Activated CD4-positive, alpha-beta T cell treated with anti-CD3 and anti-CD28 coated beads, Interleukin-2, Interleukin-6, amounts not matched to agents 100 ng/mL and 50 ng/mL, durations not matched to agents 16 hours and 8 hours (primary cell): ENCODE data around the gene TRPM2.

Source experiments
- DNase-seq: peaks from one replicate; pipeline ENCODE4 v3.0.0-alpha.2; 2020

Gene TRPM2

DNA sequence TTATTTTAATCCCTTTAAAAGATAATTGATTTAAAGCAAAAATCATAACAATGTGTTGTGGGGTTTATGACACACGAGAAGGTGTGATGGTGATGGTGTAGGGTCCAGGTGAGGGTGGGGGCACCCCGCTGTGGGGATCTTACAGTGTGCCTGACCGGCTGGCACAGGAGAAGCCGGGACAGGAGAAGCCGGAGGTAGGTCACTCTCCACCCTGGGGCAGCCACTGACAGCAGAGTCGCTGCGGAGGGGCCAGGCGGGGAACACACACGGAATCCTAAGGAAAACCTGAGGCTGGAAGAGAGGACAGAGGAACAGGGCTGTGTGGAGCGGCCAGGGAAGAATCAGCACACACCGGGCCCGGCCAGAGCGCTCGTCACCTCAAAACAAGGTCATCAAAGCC, 97.6 kb downstream of the TRPM2 start:
- no peak for DNase-seq

DNA sequence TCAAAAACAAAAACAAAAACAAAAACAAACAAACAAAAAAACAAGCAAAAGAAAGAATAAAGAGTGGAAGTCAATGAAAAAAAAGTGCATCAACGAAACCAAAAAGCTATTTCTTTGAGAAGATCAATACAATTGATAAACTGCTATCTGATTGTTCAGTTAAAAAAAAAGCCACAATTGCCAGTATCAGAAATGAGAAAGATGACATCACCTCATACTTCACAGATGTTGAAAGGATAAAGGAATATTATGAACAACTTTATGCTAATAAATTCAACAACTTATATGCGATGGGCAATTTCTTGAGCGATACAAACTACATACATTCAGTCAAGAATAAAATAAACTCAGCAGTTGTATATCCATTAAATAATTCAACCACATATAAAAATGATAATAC, 99.7 kb downstream of the TRPM2 start:
- no peak for DNase-seq

DNA sequence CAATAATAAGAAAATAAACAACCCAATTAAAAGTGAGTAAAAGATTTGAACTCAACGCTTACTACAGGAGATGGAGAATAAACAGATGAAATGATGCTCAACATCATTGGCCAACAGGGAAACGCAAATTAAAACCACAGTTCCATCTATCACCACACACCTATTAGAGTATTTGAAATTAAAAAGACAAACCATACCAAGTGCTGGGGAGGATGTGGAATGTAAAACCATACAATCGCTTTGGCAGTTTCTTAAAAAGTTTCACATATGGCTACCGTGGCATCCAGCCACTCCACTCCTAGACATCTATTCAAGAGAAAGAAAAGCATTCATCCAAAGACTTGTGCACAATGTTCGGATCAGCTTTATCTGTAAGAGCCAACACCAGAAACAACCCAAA, 100.6 kb downstream of the TRPM2 start:
- DNase-seq = no peak

DNA sequence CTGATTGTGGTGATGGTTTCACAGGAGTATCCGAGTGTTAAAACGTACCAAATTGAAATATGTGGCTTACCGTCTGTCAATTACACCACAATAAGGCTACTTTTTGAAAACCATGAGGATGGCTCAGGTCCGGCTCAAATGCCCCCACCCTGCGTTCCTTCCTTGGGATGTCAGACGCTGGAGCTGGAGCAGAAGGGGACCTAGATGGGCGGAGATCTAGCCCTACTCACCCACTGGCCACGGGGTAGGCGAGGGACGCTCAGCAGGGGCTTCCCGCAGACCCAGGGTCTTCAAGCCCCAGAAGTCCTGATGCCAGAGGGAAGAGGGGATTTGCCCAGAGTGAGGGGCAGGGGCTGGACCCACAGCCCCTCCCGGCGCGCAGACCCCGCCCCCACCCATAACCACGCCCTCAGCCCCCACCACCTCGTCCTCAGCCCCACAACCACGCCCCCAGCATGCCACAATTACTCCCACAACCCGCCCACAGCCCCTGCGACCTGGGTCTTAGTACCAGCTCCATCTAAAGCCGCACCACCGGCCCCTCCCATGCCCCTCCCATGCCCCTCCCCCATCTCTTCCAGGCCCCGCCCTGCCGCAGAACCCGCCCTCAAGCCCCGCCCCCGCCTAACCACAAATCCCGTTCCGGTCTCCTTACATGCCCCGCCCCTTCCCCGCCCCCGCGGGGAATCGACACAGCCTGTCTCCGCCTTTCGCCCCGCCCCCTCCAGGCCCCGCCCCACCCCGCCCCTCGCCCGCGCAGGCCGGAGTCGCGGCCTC, 101.5 kb downstream of the TRPM2 start, which contains the start of gene LRRC3:
TSS of gene LRRC3 (plus strand) at position 764 of the 777 bp plus-strand sequence. CDS start 1,135 bp downstream, outside the sequence.
- DNase-seq = peak; percentile 87

DNA sequence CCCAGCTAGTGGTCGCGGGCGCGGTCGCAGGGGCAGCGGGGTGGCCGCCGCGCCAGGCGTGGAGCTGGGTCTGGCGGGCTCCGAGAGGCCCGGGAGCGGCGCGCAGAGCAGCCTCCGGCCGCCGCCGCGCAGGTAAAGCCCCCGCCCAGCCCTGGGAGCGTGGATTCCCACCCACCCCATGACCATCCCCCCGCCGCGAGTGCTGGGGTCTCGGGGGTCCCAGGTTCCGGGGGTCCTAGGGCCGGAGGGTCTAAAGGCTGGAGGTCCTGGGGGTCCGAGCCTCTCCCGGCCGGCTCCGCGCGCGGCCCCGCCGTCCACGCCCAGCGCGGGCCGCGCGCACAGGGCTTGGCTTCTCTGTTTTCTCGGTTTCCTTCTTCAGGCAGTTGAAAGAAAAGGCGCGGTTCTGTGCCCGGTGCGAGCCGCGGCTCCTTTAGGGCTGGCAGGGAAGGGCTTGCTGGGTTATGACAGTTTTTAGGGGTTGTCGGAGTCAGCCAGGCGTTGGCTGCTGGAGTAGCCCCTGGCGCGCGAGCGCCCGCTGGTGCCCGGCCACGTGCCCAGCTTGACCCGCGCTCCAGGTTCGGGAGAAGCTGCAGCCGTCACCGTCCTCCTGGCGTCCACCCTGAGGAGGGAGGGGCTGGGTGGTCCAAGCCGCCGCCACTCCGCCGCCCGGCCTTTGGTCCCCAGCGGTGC, 102.2 kb downstream of the TRPM2 start:
- peak; percentile 41 for DNase-seq

DNA sequence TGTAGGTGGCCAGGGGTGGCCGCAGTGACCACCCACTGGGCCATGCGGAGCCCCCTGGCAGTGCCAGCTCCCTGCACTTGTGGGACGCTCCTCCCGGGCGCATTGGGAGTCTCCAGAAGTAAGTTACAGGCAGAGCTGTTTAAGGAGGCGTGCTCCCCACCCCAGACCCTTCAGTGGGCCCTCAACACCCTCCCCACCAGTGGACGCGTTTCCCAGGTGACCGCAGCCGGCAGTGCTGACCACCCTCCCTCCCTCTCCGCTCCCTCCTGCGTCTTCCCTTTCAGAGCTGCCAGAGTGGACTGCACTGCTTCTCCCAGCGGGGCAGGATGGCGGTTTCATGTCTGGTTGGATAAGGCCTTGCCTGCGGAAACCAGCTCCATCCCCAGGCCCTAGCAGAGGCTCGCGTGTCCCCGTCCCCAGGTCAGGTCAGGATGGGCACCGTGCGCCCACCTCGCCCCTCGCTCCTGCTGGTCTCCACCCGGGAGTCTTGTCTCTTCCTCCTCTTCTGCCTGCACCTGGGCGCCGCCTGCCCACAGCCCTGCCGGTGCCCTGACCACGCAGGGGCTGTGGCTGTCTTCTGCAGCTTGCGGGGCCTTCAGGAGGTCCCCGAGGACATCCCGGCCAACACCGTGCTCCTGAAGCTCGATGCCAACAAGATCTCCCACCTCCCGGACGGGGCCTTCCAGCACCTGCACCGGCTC, 102.9 kb downstream of the TRPM2 start:
- no peak for DNase-seq

DNA sequence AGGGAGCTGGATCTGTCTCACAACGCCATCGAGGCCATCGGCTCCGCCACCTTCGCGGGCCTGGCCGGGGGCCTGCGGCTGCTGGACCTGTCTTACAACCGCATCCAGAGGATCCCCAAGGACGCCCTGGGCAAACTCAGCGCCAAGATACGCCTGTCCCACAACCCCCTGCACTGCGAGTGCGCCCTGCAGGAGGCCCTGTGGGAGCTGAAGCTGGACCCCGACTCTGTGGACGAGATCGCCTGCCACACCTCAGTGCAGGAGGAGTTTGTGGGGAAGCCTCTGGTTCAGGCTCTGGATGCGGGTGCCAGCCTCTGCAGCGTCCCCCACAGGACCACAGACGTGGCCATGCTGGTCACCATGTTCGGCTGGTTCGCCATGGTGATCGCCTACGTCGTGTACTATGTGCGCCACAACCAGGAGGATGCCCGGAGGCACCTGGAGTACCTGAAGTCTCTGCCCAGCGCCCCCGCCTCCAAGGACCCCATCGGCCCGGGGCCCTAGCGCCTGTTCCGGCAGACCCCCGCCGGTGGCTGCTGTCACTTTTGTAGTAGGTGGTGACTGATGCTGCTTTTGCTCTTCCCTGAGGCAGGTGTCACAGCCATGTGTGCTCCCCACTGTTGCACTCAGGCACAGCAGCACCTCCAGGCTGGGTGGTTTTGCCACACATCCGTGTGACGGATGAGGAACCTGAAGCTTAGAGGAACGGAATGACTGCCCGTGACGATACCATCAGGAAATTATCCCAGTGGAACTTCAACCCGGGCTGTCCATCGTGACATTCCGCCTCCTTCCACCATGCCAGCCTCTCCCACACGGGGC, 103.7 kb downstream of the TRPM2 start:
- DNase-seq = no peak

DNA sequence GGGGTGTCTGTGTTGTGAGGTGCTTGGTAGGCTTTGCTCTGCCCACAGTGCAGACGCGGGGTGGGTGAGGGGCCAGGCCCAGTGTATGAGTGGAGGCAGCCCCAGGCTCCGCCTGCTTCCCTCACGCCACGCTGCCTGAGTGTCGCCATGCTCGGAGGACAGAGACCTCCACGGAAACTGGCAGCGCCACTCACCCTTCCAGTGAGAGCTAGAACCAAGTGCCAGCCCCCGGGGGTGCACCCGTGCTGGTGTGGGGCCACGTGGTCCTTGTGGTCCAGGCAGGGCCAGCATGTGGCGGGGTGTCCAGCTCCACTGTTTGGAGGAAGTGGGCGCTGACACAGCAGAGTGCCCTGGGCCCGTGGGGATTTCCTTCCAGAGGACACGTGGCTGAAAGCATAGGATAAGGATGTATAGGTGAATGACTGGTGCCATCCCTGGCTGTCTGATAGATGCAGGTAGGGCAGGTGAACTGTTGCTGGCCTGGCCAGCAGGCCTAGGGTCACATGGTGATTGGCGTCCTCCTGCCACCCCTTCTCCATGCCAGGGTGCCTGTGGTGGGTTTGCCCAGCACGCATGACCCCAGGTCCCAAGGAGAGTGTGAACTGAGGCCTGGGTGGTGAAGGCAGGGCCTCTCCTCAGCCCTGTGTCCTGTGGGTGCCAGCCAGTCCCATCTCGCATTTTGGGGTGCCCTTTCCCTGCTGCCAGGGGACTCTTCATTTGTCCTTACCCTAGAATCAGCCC, 105.7 kb downstream of the TRPM2 start:
- no peak for DNase-seq

DNA sequence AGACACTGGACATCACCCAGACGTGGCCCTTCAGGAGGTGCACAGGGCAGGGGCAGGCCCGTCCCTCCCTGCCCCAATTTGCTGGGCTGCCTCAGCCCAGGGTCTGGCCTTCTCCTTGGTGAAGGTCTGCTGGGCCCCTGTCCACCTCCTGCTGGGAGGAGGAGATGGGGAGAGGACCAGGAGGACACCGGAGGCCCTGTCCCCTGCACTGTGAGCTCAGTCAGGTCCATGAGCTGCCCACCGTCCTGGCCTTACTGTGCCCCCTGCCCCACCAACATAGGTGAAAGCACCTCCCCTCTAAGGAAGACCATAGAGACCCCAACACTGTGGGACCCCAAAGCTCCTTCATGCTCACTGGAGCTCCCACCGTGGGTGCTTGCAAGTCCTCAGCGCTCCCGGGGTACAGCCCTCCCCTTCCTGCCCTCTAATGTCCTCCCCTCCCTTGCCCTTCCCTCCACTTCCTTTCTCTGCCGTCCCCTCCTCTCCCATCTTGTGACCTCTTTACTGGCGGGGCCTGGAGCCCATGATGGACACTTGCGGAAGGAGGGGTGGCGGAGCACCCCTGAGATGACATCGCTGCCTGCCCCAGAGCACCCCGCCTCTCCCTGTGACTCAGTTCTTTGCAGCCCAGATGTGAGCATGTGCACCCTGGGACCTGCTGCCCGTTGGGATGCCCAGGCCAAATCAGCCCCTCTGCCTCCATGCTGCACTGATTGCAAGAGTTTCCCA, 106.5 kb downstream of the TRPM2 start:
- no peak for DNase-seq

DNA sequence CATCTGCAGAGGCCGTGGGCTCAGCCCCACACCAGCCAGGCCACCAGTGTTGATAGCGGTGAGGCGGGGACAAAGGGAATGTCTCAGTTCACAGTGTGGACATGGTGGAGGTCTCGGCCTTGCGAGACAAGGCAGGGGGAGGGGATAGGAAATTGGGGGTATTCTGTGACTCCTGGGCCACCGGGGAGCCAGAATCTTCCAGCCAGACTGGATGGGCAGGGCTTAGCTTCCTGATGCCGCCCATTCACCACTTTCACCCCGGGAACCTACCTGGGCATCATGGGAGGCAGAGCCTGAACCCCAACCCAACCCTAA, 107.0 kb downstream of the TRPM2 start:
- no peak for DNase-seq

DNA sequence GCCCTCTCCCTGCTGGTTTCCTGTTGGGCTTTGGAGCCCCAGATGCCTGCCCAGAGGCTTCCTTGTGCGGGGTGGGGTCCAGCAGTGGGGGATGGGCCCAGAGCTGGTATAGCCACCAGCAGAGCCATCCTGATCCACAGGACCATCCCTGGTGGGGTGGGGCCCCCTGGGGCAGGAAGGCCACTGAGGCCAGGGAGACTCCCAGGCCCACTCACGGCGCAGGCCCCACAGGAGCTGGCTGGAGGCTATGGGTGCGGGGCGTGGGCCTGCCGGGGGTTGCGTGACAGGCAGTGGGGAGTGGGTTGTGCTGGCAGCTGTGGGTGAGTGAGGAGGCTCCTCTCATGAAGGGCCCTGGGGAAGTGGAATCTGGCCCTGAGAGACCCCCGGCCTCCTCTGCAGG, 107.6 kb downstream of the TRPM2 start:
- DNase-seq = no peak

DNA sequence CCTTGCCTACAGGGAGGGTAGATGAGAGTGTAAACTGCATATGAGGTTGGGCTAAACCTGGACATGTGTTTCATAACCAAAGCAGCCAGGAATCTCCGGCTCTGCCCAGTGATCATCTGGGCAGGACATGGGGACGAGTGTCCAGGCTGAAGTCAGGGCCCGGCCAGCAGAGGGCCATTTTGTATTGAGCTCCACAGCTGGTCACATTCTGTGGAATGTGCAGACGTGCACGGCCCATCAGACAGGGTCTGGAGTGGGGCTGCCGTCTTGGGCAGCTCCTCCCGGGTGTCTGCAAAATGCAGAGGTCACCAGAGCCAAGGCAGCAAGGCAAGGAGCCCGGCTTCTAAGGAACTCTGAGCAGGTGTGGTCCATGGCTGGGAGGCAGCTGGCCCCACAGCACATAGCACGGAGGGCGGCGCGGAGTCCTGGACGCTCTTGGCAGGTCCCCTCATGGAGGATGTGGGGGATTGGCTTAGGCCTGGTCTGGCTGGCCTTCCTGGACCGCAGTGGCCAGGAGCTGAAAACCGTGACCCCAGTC, 108.1 kb downstream of the TRPM2 start:
- no peak for DNase-seq

DNA sequence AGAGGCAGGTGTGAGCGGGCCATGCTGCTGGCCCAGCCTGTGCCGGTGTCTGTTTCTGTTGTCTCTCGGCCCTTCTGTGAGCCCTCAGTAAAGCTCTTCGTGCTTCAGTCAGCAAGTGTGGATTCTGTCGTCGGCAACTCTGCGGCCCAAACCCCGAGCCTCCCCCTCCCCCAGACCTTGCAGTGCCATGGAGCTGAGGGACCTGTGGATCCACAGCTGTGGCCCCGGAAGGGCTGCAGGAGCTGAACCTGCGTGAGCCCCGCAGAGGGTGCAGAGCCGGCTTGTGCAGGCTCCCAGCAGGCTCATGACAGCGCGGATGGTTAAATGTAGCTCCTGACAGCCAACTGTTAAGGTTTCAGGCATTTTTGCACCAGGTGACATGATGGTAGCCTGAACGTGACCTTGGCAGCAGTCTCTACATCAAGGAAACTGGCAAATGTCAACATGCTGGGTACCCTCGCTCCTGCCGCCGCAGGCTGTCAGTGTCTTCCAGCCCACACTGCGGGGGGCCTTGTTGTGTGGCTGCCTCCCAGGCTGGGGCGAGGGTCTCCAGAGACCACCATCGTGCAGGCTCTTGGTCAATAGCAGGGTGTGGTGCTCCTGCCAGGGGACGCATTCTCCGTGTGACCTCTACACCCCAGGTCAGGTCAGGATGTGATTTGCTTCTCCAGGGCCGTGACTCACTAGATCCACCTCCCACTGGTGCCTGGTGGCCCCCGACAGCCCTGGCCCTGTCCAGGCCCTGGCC, 108.8 kb downstream of the TRPM2 start:
- no peak for DNase-seq

DNA sequence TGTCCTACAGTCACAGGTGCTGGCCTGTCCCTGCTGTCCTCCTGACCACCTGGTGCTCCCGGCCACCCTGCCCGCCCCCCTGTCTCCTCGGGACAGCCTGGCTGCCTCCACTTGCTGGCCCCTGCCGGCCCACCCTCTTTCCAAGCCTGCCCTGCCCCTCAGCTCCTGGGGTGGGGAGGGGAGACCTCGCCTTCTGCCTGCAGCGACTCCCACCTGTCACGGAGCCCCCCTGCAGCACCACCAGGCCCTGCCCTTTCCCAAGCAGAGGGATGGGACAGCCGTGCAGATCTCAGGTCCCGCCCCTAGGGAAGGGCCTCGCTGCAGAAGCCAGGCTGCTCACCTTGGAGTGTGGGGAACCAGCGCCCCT, 109.4 kb downstream of the TRPM2 start:
- DNase-seq = no peak

DNA sequence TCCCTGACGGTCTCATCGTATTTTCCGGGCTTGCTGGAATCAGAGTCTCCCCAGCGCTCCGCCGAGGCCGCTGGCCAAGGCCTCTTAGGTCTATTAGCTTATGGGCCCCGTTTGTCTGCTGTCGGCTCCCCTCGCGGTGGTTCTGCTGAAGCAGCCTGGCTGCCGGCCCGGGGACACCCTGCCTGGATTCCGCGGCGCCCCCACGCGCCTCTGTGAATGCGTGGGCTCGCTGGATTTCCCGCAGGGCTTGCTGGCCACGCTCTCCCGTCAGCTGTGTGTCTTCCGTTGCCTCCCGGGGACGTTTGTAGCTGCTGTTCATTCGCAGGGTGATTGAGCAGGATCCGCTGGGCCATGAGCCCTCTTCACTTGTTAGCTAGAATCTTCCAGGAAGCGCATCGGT, 110.3 kb downstream of the TRPM2 start:
- no peak for DNase-seq

DNA sequence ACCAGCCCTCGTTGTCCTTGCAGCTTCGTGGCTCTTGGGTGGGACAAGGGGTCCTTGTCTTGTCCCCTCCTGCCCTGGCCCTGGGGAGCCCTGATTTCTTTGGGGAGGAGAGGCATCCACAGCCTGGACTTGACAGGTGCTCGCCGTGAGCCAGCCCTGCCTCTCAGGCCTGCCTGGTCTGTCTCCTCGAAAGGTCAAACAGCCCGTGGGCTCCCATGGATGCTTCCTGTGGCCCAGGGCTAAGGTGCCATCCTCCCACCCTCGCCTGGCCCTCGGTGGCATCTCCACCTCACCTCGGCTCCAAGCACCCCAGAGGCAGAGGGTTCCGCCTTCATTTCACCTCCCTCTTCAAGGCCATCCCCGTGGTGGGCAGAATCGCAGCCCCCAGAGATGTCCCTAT, 110.9 kb downstream of the TRPM2 start:
- DNase-seq = no peak

DNA sequence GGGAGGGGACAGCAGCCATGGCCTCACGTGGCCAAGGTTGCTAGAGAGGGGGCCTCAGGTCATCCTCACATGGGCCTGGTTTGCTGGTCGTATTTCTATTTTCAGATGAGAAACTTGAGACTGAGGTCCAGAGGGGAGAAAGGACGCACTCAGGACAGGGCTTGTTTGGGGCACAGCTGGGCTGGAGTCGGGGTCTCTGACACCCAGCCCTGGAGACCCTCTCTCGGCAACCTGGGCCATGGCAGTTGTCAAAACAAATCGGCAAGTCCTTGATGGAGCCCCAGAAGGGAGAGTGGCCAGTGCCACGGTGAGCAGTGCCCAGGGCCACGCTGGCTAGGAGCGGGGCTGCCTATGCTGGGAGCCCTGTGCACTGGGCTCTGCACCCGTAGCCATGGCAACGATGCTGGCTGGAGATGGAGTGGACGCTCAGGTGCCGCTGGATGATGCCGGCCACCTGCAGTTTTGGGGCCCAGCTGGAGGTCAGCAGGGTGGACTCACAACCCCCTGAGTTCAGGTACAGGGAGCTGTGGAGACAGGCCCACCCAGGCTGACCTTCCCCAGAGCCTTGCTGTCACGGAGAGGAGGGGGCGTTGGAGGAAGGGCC, 113.0 kb downstream of the TRPM2 start:
- DNase-seq = no peak

DNA sequence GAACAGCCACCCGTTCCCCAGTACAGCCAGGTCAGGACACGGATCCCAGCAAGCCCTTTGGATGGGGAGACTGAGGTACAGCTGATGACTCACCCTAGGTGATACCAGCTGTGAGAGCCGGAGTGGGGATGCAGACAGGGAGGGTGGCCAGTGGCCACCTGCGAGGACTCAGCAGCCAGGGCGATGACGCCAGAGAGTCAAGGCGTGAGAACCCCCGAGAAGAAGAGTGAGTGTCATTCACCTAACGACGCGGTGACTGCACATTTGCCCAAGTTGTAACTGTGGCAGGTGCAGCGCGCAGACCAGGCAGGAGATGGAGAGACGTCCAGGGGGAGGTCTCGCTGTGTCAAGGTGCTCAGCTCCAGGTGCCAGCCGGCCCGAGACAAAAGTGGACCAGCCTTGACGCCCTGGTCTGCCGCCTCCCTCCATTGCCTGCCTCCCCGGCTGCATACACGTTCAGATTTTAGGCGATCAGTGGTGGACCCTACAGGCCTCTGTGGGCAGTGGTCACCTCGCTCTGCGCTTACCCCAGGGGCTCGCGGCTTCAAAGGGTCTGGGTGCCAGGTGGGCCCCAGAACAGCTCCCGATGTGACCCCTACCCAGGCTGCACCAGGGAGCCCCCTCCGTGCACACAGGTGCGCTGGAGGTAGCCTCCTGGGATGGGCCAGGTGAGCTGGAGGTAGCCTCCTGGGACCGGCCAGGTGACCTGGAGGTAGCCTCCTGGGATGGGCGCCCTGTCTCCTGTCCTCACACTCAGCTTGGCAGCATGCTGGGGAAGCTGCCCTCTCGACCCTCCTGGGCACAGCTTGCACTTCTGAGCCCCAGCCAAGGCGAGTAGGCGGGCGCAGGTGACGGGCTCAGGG, 113.8 kb downstream of the TRPM2 start:
- no peak for DNase-seq

DNA sequence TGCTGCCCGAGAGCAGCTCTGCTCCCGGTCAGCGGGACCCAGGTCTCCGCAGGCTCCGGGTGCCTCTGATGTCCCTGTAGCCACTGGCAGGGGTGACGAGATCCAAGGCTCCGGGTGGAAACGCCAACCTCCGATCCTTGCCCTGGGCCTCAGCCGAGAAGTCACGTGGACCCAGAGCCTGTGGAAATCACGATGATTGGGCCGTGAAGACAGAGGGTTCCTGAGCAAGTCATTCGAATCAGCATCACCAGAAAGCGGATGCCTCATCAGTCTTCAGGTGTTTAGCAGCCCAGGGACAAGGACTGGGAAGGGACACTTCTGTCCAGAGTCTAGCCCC, 114.4 kb downstream of the TRPM2 start:
- DNase-seq = no peak
